CD4-positive, alpha-beta T cell (primary cell): ENCODE measurements around the gene PDZD4. TPM values are rescaled to one million over a fixed set of nuclear protein-coding genes. Genes with fewer than 3 reads are reported as not detected.

Source experiments
- ATAC-seq: fragments of 200-7000 bp; cut with Tn5 transposase; one replicate; pipeline ENCODE4 v1.10.0; 2022; ENCODE audit warnings: mild to moderate bottlenecking; ENCODE audit not compliant: poor library complexity
- CTCF ChIA-PET: fragments of 350-600 bp; sonication (Branson Sonifier 250); formaldehyde crosslinking; loops from one replicate; lab custom pipeline; 2021; ENCODE audit warnings: antibody characterized with exemption, inconsistent platforms; lab: Charles Lee
- POLR2A ChIA-PET: fragments of 350-600 bp; sonication (Branson Sonifier 250); formaldehyde crosslinking; loops from one replicate; lab custom pipeline; 2021; ENCODE audit warnings: antibody characterized with exemption, inconsistent platforms; lab: Charles Lee
- DNase-seq, 14 experiments: peaks; one replicate each; pipeline ENCODE4 v3.0.0-alpha.2; 2013 to 2020; ENCODE audit warnings: mixed read lengths in 2 of 14
- H3K27ac ChIP-seq, 2 donors: one replicate each; pipeline versions ENCODE4 v1.5.1 to v1.7.0; 2013; ENCODE audit warnings: low read length in 2 of 2, low read depth in 1 of 2, mild to moderate bottlenecking in 1 of 2
- H3K27me3 ChIP-seq, 2 experiments: 1 replicate in 1 of 2; 2 replicates in 1 of 2; pipeline versions ENCODE4 v1.6.1 to v1.7.0; 2013; ENCODE audit warnings: low read length in 2 of 2, control low read depth in 1 of 2, mild to moderate bottlenecking in 1 of 2, moderate library complexity in 1 of 2; ENCODE audit not compliant: insufficient read depth in 2 of 2, control insufficient read depth in 1 of 2
- H3K36me3 ChIP-seq: one replicate; pipeline ENCODE4 v1.6.1; 2013; ENCODE audit warnings: low read length, control low read depth; ENCODE audit not compliant: insufficient read depth
- H3K4me1 ChIP-seq: one replicate; pipeline ENCODE4 v1.6.1; 2013; ENCODE audit warnings: low read length, control low read depth; ENCODE audit not compliant: insufficient read depth
- H3K4me3 ChIP-seq: one replicate; pipeline ENCODE4 v1.5.1; 2013; ENCODE audit warnings: mild to moderate bottlenecking, low read length, moderate library complexity
- H3K9me3 ChIP-seq, 2 experiments: 1 replicate in 1 of 2; 2 replicates in 1 of 2; pipeline versions ENCODE4 v1.6.1 to v1.7.0; 2013; ENCODE audit warnings: low read length in 2 of 2, mild to moderate bottlenecking in 2 of 2, control low read depth in 1 of 2, moderate library complexity in 1 of 2; ENCODE audit not compliant: control insufficient read depth in 1 of 2, insufficient read depth in 1 of 2
- H3K27ac Mint-ChIP-seq: one replicate; pipeline ENCODE4 v1.8.0; 2020; ENCODE audit warnings: mixed read lengths
- H3K27me3 Mint-ChIP-seq: one replicate; pipeline ENCODE4 v1.8.0; 2021; ENCODE audit warnings: mixed read lengths
- H3K36me3 Mint-ChIP-seq: one replicate; pipeline ENCODE4 v1.8.0; 2021; ENCODE audit warnings: low read depth, mixed read lengths
- H3K4me1 Mint-ChIP-seq: one replicate; pipeline ENCODE4 v1.8.0; 2021; ENCODE audit warnings: low read depth, mixed read lengths
- H3K4me3 Mint-ChIP-seq: one replicate; pipeline ENCODE4 v1.8.0; 2020; ENCODE audit warnings: mild to moderate bottlenecking, mixed read lengths
- H3K9me3 Mint-ChIP-seq: one replicate; pipeline ENCODE4 v1.8.0; 2020; ENCODE audit warnings: mixed read lengths
- CTCF ChIP-seq: fragments of 200-600 bp; IDR thresholded peaks from one replicate; pipeline ENCODE4 v1.8.0; 2022; ENCODE audit warnings: antibody characterized with exemption, mild to moderate bottlenecking
- intact Hi-C, 2 experiments: fragments of 100-400 bp; cut with DNase I in 1 of 2; cut with micrococcal nuclease in 1 of 2; formaldehyde crosslinking; loops; one replicate each; pipeline versions ENCODE4 v1.15.1 to v1.9.0; 2023 to 2025; cut with DNase I, micrococcal nuclease
- total RNA-seq, 174 experiments: library from RNA in 2 of 174; stranded (reverse) in 2 of 174; gene quantifications; one replicate each; pipeline ENCODE4 v1.2.3 and lab custom pipeline; 2021 to 2026

PDZD4 gene
- total RNA-seq, 2 experiments from 2014 or later, result 24.8 to 26.8 TPM

GRCh38 chrX:153862369-153863250, 32.3 kb upstream of the PDZD4 start:
- Histone ChIP-seq H3K27ac (no peak overlapping the region), H3K9me3 (no peaks in the 10 kb centered on the region), H3K4me1 (peaks cover 3% of the 10 kb centered on the region), H3K27me3 (no peaks in the 10 kb centered on the region), H3K36me3 (no peaks in the 10 kb centered on the region), H3K4me3 (no peak overlapping the region)
- H3K4me1 Mint-ChIP-seq, result peaks cover 2% of the 10 kb centered on the region
- no peak overlapping the region for H3K4me3 Mint-ChIP-seq
- H3K9me3 Mint-ChIP-seq, result no peaks in the 10 kb centered on the region
- DNase-seq, result no peak
- ATAC-seq, result no peak
- intact Hi-C loops, result no loop called here
- POLR2A ChIA-PET, result interaction anchor here (0.7 kb wide), 1 partner anchor 63 kb away, joined by 3 read pairs; no protein-coding TSS in a partner anchor
- no peaks in the 10 kb centered on the region for H3K36me3 Mint-ChIP-seq
- CTCF ChIA-PET, result no interaction called here
- H3K27me3 Mint-ChIP-seq, result no peaks in the 10 kb centered on the region
- no peak overlapping the region for H3K27ac Mint-ChIP-seq
- TF ChIP-seq CTCF, result no peak

GRCh38 chrX:153861733-153862310, 31.5 kb upstream of the PDZD4 start:
- Histone ChIP-seq H3K4me1 (peaks cover 8% of the 10 kb centered on the region), H3K36me3 (no peaks in the 10 kb centered on the region), H3K27me3 (no peaks in the 10 kb centered on the region), H3K4me3 (no peak overlapping the region), H3K9me3 (no peaks in the 10 kb centered on the region), H3K27ac (no peak overlapping the region)
- no peak overlapping the region for H3K4me3 Mint-ChIP-seq
- no peak for TF ChIP-seq CTCF
- peaks cover 4% of the 10 kb centered on the region for H3K4me1 Mint-ChIP-seq
- CTCF ChIA-PET, result no interaction called here
- no peaks in the 10 kb centered on the region for H3K27me3 Mint-ChIP-seq
- DNase-seq (no peak), ATAC-seq (no peak)
- no peaks in the 10 kb centered on the region for H3K9me3 Mint-ChIP-seq
- H3K27ac Mint-ChIP-seq, result no peak overlapping the region
- POLR2A ChIA-PET, result no interaction called here
- intact Hi-C loops, result no loop called here
- H3K36me3 Mint-ChIP-seq, result no peaks in the 10 kb centered on the region

- CTCF ChIA-PET, result no interaction called here
- POLR2A ChIA-PET, result no interaction called here
Observed at GRCh38 chrX:153861151-153861550, 30.8 kb upstream of the PDZD4 start.

More at GRCh38 chrX:153861151-153861550, 30.8 kb upstream of the PDZD4 start:
- intact Hi-C loops, result no loop called here
- TF ChIP-seq CTCF, result no peak
- Histone ChIP-seq H3K27me3 (no peaks in the 10 kb centered on the region), H3K4me3 (no peak overlapping the region), H3K27ac (no peak overlapping the region), H3K36me3 (no peaks in the 10 kb centered on the region), H3K9me3 (no peaks in the 10 kb centered on the region), H3K4me1 (peaks cover 14% of the 10 kb centered on the region)
- Mint-ChIP-seq H3K4me3 (no peak overlapping the region), H3K27ac (no peak overlapping the region), H3K4me1 (peaks cover 4% of the 10 kb centered on the region), H3K9me3 (no peaks in the 10 kb centered on the region), H3K36me3 (no peaks in the 10 kb centered on the region), H3K27me3 (no peaks in the 10 kb centered on the region)
- no peak for ATAC-seq
- DNase-seq, result no peak
